SKM-1 (cell line): Measurements from ENCODE around the gene HDAC7.
"Not testable (repeated sequence)": the region's sequence is repeated elsewhere in the genome, so short reads cannot be mapped to it uniquely, and the experiment has no call there.

Experiments
- DNase-seq: peaks from one replicate; lab custom pipeline; 2025; ENCODE audit not compliant: unreplicated experiment; lab: John Stamatoyannopoulos, UW

Gene HDAC7

GRCh38 chr12:47849261-47849660 lies 29.6 kb upstream of the HDAC7 start:
- DNase-seq: no peak

GRCh38 chr12:47848853-47849252 lies 29.1 kb upstream of the HDAC7 start:
- DNase-seq: no peak

- DNase-seq: no peak
Measured at GRCh38 chr12:47846294-47846996, 26.7 kb upstream of the HDAC7 start.

GRCh38 chr12:47845081-47845480 lies 25.4 kb upstream of the HDAC7 start:
- DNase-seq: no peak

GRCh38 chr12:47844264-47845019 lies 24.7 kb upstream of the HDAC7 start:
- no peak for DNase-seq

- no peak for DNase-seq
Measured at GRCh38 chr12:47843226-47843980, 23.7 kb upstream of the HDAC7 start.

GRCh38 chr12:47842543-47842942 lies 22.8 kb upstream of the HDAC7 start:
- DNase-seq: not testable (repeated sequence)

- DNase-seq: no peak
Measured at GRCh38 chr12:47841910-47842309, 22.2 kb upstream of the HDAC7 start.

GRCh38 chr12:47841501-47841900 lies 21.8 kb upstream of the HDAC7 start:
- DNase-seq: no peak

- DNase-seq: no peak
Measured at GRCh38 chr12:47840571-47840970, 20.9 kb upstream of the HDAC7 start.

GRCh38 chr12:47839214-47839876 lies 19.6 kb upstream of the HDAC7 start:
- no peak for DNase-seq

- no peak for DNase-seq
Measured at GRCh38 chr12:47838286-47838931, 18.7 kb upstream of the HDAC7 start.

GRCh38 chr12:47837190-47838171 lies 17.8 kb upstream of the HDAC7 start:
- DNase-seq: no peak

GRCh38 chr12:47835831-47836155 lies 16.1 kb upstream of the HDAC7 start:
- DNase-seq: no peak

GRCh38 chr12:47835006-47835830 lies 15.5 kb upstream of the HDAC7 start:
- DNase-seq: no peak

GRCh38 chr12:47834199-47834903 lies 14.6 kb upstream of the HDAC7 start:
- DNase-seq: no peak

GRCh38 chr12:47833591-47834012 lies 13.9 kb upstream of the HDAC7 start:
- no peak for DNase-seq

- no peak for DNase-seq
Measured at GRCh38 chr12:47832263-47832933, 12.7 kb upstream of the HDAC7 start.
